Ishikawa (cell line): ENCODE data around the gene TOP2B.

Experiments
- RAD21 ChIP-seq: IDR thresholded peaks from 2 replicates; pipeline ENCODE4 v1.6.1; 2012; ENCODE audit warnings: low read depth
- TAF1 ChIP-seq: IDR thresholded peaks from 2 replicates; pipeline ENCODE4 v1.6.1; 2012; ENCODE audit warnings: low read depth, mild to moderate bottlenecking
- USF1 ChIP-seq: IDR thresholded peaks from 2 replicates; pipeline ENCODE4 v1.6.1; 2012
- YY1 ChIP-seq: IDR thresholded peaks from 2 replicates; pipeline ENCODE4 v1.6.1; 2012; ENCODE audit warnings: low read depth
- ZBTB7A ChIP-seq: IDR thresholded peaks from 2 replicates; pipeline ENCODE4 v1.6.1; 2012; ENCODE audit warnings: low read depth

- TF ChIP-seq YY1: no peak
- no peak for TF ChIP-seq RAD21
- no peak for TF ChIP-seq ZBTB7A
- TF ChIP-seq TAF1: no peak
- TF ChIP-seq USF1: no peak
Observed at GRCh38 chr3:25571285-25571684, 93.4 kb downstream of the TOP2B start.
